IMR-90 (cell line): ENCODE results near the gene IFIT2. TPM values are rescaled to one million over a fixed set of nuclear protein-coding genes. Genes with fewer than 3 reads are reported as not detected.
A peak's percentile ranks its signal among the peaks of the same experiment; 100 is the strongest.
"Not testable (repeated sequence)": the region's sequence is repeated elsewhere in the genome, so short reads cannot be mapped to it uniquely, and the experiment has no call there.

Experiments used
- ATAC-seq: fragments of 200-7000 bp; cut with Tn5 transposase; 2 replicates; pipeline ENCODE4 v1.9.1; 2020; ENCODE audit warnings: low read depth, mild to moderate bottlenecking, moderate library complexity
- BruUV-seq: library from RNA; stranded (reverse); fragments of 400-500 nt; replicated peaks from 2 replicates; lab custom pipeline; 2021; lab: Mats Ljungman, UMichigan
- CTCF ChIA-PET: fragments of 300-600 bp; formaldehyde crosslinking; extraction: SDS; loops from one replicate; lab custom pipeline; 2021; ENCODE audit warnings: antibody characterized with exemption; lab: Yijun Ruan, JAX
- POLR2A ChIA-PET: fragments of 300-600 bp; sonication (Branson Sonifier 250); formaldehyde crosslinking; loops from one replicate; lab custom pipeline; 2022; ENCODE audit warnings: antibody characterized with exemption; ENCODE audit not compliant: unreplicated experiment; lab: Charles Lee
- DNase-seq: peaks from one replicate; pipeline ENCODE4 v3.0.0; 2013
- H2AFZ ChIP-seq: replicated peaks from 2 replicates; pipeline ENCODE3; 2013; ENCODE audit warnings: low read length, mild to moderate bottlenecking; ENCODE audit not compliant: poor library complexity
- H2AK5ac ChIP-seq: 2 replicates; pipeline ENCODE4 v1.6.1; 2013; ENCODE audit warnings: low read depth, low read length, inconsistent platforms
- H2AK9ac ChIP-seq: replicated peaks from 2 replicates; pipeline ENCODE3; 2013; ENCODE audit warnings: mild to moderate bottlenecking, low read depth, low read length, moderate library complexity; ENCODE audit not compliant: poor library complexity
- H2BK120ac ChIP-seq: 2 replicates; pipeline ENCODE4 v1.6.1; 2013; ENCODE audit warnings: low read depth, low read length, inconsistent platforms
- H2BK15ac ChIP-seq: 3 replicates; pipeline ENCODE4 v1.6.1; 2013; ENCODE audit warnings: low read depth, low read length, inconsistent platforms
- H2BK20ac ChIP-seq: 2 replicates; pipeline ENCODE4 v1.6.1; 2013; ENCODE audit warnings: low read depth, mild to moderate bottlenecking, inconsistent platforms, low read length, moderate library complexity
- H2BK5ac ChIP-seq: 2 replicates; pipeline ENCODE4 v1.6.1; 2013; ENCODE audit warnings: mild to moderate bottlenecking, low read depth, low read length, inconsistent platforms; ENCODE audit not compliant: poor library complexity, severe bottlenecking
- H3K14ac ChIP-seq: replicated peaks from 2 replicates; pipeline ENCODE4 v1.6.1; 2013; ENCODE audit warnings: low read depth, low read length, inconsistent platforms
- H3K18ac ChIP-seq: 2 replicates; pipeline ENCODE4 v1.6.1; 2013; ENCODE audit warnings: low read depth, low read length, control low read depth
- H3K23ac ChIP-seq: 2 replicates; pipeline ENCODE4 v1.6.1; 2013; ENCODE audit warnings: low read depth, low read length, inconsistent platforms
- H3K27ac ChIP-seq: 2 replicates; pipeline ENCODE4 v1.5.1; 2013; ENCODE audit warnings: mild to moderate bottlenecking, control low read depth, low read length; ENCODE audit not compliant: insufficient read depth
- H3K27me3 ChIP-seq: 2 replicates; pipeline ENCODE4 v1.6.1; 2013; ENCODE audit warnings: low read length; ENCODE audit not compliant: control insufficient read depth, insufficient read depth
- H3K36me3 ChIP-seq: 2 replicates; pipeline ENCODE4 v1.6.1; 2013; ENCODE audit warnings: low read length, mixed read lengths; ENCODE audit not compliant: control insufficient read depth, insufficient read depth
- H3K4ac ChIP-seq: 2 replicates; pipeline ENCODE4 v1.6.1; 2013; ENCODE audit warnings: low read depth, low read length, inconsistent platforms
- H3K4me1 ChIP-seq: 2 replicates; pipeline ENCODE4 v1.6.1; 2013; ENCODE audit warnings: low read length, mixed read lengths; ENCODE audit not compliant: control insufficient read depth, insufficient read depth
- H3K4me2 ChIP-seq: 2 replicates; pipeline ENCODE4 v1.6.1; 2013; ENCODE audit warnings: low read depth, mild to moderate bottlenecking, control low read depth, low read length, moderate library complexity
- H3K4me3 ChIP-seq: 2 replicates; pipeline ENCODE4 v1.5.1; 2013; ENCODE audit warnings: low read depth, mild to moderate bottlenecking, control low read depth, low read length, moderate library complexity; ENCODE audit not compliant: insufficient read depth
- H3K56ac ChIP-seq: 2 replicates; pipeline ENCODE4 v1.6.1; 2013; ENCODE audit warnings: low read length, inconsistent platforms; ENCODE audit not compliant: insufficient read depth; ENCODE audit errors: extremely low read depth
- H3K79me1 ChIP-seq, 2 experiments: 2 replicates each; pipeline ENCODE4 v1.6.1; 2013; ENCODE audit warnings: low read length in 2 of 2, inconsistent platforms in 1 of 2, low read depth in 1 of 2
- H3K9ac ChIP-seq: 2 replicates; pipeline ENCODE4 v1.6.1; 2013; ENCODE audit warnings: low read depth, low read length, control low read depth
- H3K9me1 ChIP-seq: 2 replicates; pipeline ENCODE4 v1.6.1; 2013; ENCODE audit warnings: low read length, inconsistent platforms; ENCODE audit not compliant: insufficient read depth
- H3K9me3 ChIP-seq: 2 replicates; pipeline ENCODE4 v1.6.1; 2013; ENCODE audit warnings: low read length; ENCODE audit not compliant: control insufficient read depth, insufficient read depth
- H4K20me1 ChIP-seq: 2 replicates; pipeline ENCODE4 v1.6.1; 2013; ENCODE audit warnings: low read length, inconsistent platforms; ENCODE audit not compliant: insufficient read depth
- H4K5ac ChIP-seq: 2 replicates; pipeline ENCODE4 v1.6.1; 2013; ENCODE audit warnings: mild to moderate bottlenecking, low read depth, low read length, control low read depth
- H4K8ac ChIP-seq, 2 experiments: 2 replicates each; pipeline ENCODE4 v1.6.1; 2013; ENCODE audit warnings: low read depth in 2 of 2, low read length in 2 of 2, control low read depth in 1 of 2, inconsistent platforms in 1 of 2
- H4K91ac ChIP-seq: 2 replicates; pipeline ENCODE4 v1.6.1; 2013; ENCODE audit warnings: low read depth, low read length, inconsistent platforms; ENCODE audit not compliant: insufficient read depth
- CHD1 ChIP-seq: IDR thresholded peaks from 2 replicates; pipeline ENCODE4 v1.6.1; 2012; ENCODE audit warnings: low read depth, low read length, improper control_type of control experiment
- MAZ ChIP-seq: IDR thresholded peaks from 2 replicates; pipeline ENCODE4 v1.6.1; 2012; ENCODE audit warnings: low read depth, mild to moderate bottlenecking, low read length, improper control_type of control experiment, moderate library complexity, borderline replicate concordance
- RFX5 ChIP-seq: IDR thresholded peaks from 2 replicates; pipeline ENCODE4 v1.8.0; 2012; ENCODE audit warnings: low read depth, mild to moderate bottlenecking, low read length, moderate library complexity
- WGBS, 2 experiments: methylation state at CpG; one replicate each; pipeline versions ENCODE4 v1.1.5 to v1.1.7; 2013; ENCODE audit warnings: missing lambda C conversion rate in 2 of 2; ENCODE audit not compliant: insufficient read length in 1 of 2; ENCODE audit errors: extremely low coverage in 2 of 2; 5-methylcytosine and 5-hydroxymethylcytosine counted together
- dilution Hi-C: fragments of 300-500 bp; cut with HindIII; formaldehyde crosslinking; loops from one replicate; pipeline ENCODE4 v1.14.3; 2018; ENCODE audit warnings: low sequenced_read_pairs; ENCODE audit not compliant: unreplicated experiment
- in situ Hi-C: fragments of 300-500 bp; cut with MboI; formaldehyde crosslinking; loops from 3 replicates; pipeline ENCODE4 v1.14.3; 2019; ENCODE audit warnings: low sequenced_read_pairs, inconsistent platforms, mixed read lengths
- intact Hi-C: fragments of 100-400 bp; cut with micrococcal nuclease; formaldehyde crosslinking; loops from 2 replicates; pipeline ENCODE4 v1.10.0; 2022
- polyA plus RNA-seq, 3 experiments: library from polyadenylated mRNA; depleted of rRNA; stranded (reverse); fragments of >200 nt; gene quantifications; 2 replicates each; pipeline ENCODE4 v1.2.3, GENCODE V29; 2012; ENCODE audit warnings: low replicate concordance in 1 of 3
- total RNA-seq: library from RNA; depleted of rRNA; stranded (reverse); fragments of >200 nt; gene quantifications from 2 replicates; pipeline ENCODE4 v1.2.3, GENCODE V29; 2012

IFIT2 gene
- total and polyA plus RNA-seq, 2 of the 4 experiments (the other 2 are of a cell fraction): 1.1 to 2.2 TPM

- H3K9me3 ChIP-seq: no peaks in the 10 kb centered on the region
- no peak overlapping the region for H4K8ac ChIP-seq
- no peaks in the 10 kb centered on the region for H4K20me1 ChIP-seq
- no peak overlapping the region for H3K4ac ChIP-seq
- H2BK20ac ChIP-seq: no peak overlapping the region
- no peak overlapping the region for H3K18ac ChIP-seq
- no peak overlapping the region for H2AFZ ChIP-seq
- no peak overlapping the region for H2BK120ac ChIP-seq
- dilution Hi-C loops: no loop called here
- no peak overlapping the region for H2BK5ac ChIP-seq
- ATAC-seq (no peak), DNase-seq (no peak)
- peaks cover 5% of the 10 kb centered on the region for H3K9me1 ChIP-seq
- H4K5ac ChIP-seq: no peak overlapping the region
- H3K56ac ChIP-seq: no peak overlapping the region
- in situ Hi-C loops: no loop called here
- 17% methylated on average over 1 of the region's 2 CpGs; no CpG with 5 or more reads in 1 of the 2 experiments for WGBS, 2 experiments
- no peak overlapping the region for H3K4me2 ChIP-seq
- no peaks in the 10 kb centered on the region for H3K27me3 ChIP-seq
- H2AK9ac ChIP-seq: no peak overlapping the region
- no peak overlapping the region for H3K4me3 ChIP-seq
- ChIA-PET CTCF (no interaction called here), POLR2A (no interaction called here)
- no peak overlapping the region for H2AK5ac ChIP-seq
- H3K36me3 ChIP-seq: no peaks in the 10 kb centered on the region
- no TSS peak for BruUV-seq
- H2BK15ac ChIP-seq: no peak overlapping the region
- TF ChIP-seq CHD1 (no peak), RFX5 (no peak), MAZ (no peak)
- H3K9ac ChIP-seq: no peak overlapping the region
- H3K23ac ChIP-seq: no peak overlapping the region
- no peaks in the 10 kb centered on the region for H3K79me1 ChIP-seq
- no peak overlapping the region for H3K14ac ChIP-seq
- intact Hi-C loops: no loop called here
- no peak overlapping the region for H4K91ac ChIP-seq
- H3K27ac ChIP-seq: no peak overlapping the region
- H3K4me1 ChIP-seq: peaks cover 20% of the 10 kb centered on the region
Observed at GRCh38 chr10:89348975-89349374, 47.1 kb downstream of the IFIT2 start.

DNA sequence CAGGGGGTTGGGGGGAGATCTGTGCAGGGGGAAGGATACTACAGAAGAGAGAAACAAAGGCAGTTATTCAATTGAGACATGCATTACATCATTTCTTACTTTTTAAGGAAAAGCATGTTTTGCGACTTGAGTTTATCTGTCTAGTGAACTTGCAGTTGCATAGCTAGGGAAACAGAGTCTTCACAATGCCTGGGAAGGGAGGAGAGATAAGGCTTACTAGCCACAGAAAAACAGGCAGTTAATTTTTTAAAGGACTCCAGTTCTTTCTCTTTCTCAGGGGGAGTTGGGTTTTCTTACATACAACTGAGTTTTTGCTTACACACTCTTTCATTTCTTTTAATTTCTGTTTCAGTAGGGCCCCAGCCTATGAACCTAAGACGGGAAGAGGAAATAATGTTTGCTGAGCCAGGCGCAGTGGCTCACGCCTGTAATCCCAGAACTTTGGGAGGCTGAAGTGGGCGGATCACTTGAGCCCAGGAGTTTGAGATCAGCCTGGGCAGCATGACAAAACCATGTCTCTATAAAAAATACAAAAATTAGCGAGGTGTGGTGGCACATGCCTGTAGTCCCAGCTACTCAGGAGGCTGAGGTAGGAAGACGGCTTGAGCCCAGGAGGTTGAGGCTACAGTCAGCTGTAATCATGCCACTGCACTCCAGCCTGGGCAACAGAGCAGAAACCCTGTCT is 48.9 kb downstream of the IFIT2 start:
- Histone ChIP-seq H3K27ac (peak overlapping the region; percentile 93; the same call in 1 of the 2 replicates), H3K4me1 (peaks cover 20% of the 10 kb centered on the region), H2BK20ac (peak overlapping the region; percentile 92), H2BK5ac (peak overlapping the region; percentile 98), H3K9ac (peak overlapping the region; percentile 62), H3K56ac (peak overlapping the region; percentile 93; the same call in 1 of the 2 replicates), H3K18ac (peak overlapping the region; percentile 69; the same call in 1 of the 2 replicates), H4K5ac (peak overlapping the region; percentile 60), H2BK120ac (peak overlapping the region; percentile 95), H4K91ac (peak overlapping the region; percentile 95; the same call in 1 of the 2 replicates), H2AK5ac (peak overlapping the region; percentile 90; the same call in 1 of the 2 replicates), H3K14ac (peak overlapping the region; percentile 69), H4K8ac (peak overlapping the region; percentile 48 to 95; a peak in 3 of 4 replicates), H3K23ac (peak overlapping the region; percentile 83; the same call in 1 of the 2 replicates), H2BK15ac (peak overlapping the region; percentile 94; the same call in 1 of the 3 replicates), H3K4ac (peak overlapping the region; percentile 84)
- H2AK9ac ChIP-seq, H2AFZ ChIP-seq, H3K9me1 ChIP-seq, H3K4me3 ChIP-seq, BruUV-seq, H3K36me3 ChIP-seq, DNase-seq, dilution Hi-C loops, H3K9me3 ChIP-seq, CTCF ChIA-PET, POLR2A ChIA-PET, H3K4me2 ChIP-seq, H3K27me3 ChIP-seq, H3K79me1 ChIP-seq, H4K20me1 ChIP-seq, in situ Hi-C loops: not testable (repeated sequence)
- intact Hi-C loops: loop anchor here (5.0 kb wide), 1 partner anchor 68 kb away; no protein-coding TSS in a partner anchor
- ATAC-seq: peak; percentile 2; the same call in 1 of the 2 replicates
- WGBS, 2 experiments: 42% methylated on average over 2 of the region's 7 CpGs; no CpG with 5 or more reads in 1 of the 2 experiments
